HG03521 (cell line): Measurements from ENCODE around the gene SIAE.
"Not testable (repeated sequence)": the region's sequence is repeated elsewhere in the genome, so short reads cannot be mapped to it uniquely, and the experiment has no call there.

Experiments
- ATAC-seq: cut with Tn5 transposase; IDR thresholded peaks from one replicate; pipeline ENCODE4 v1.9.1; 2021; ENCODE audit warnings: mild to moderate bottlenecking, moderate library complexity; ENCODE audit not compliant: unreplicated experiment

SIAE gene

GRCh38 chr11:124625504-124626168 is 47.9 kb downstream of the SIAE start:
- no peak for ATAC-seq

- no peak for ATAC-seq
These were observed 49.5 kb downstream of the SIAE start for GRCh38 chr11:124623861-124624525.

GRCh38 chr11:124622531-124623451 is 50.7 kb downstream of the SIAE start, which contains the start of gene TBRG1:
Gene TBRG1 (plus strand): TSS chr11:124622864. CDS start chr11:124623084, 220 bp downstream.
- peak; percentile 97 for ATAC-seq

DNA sequence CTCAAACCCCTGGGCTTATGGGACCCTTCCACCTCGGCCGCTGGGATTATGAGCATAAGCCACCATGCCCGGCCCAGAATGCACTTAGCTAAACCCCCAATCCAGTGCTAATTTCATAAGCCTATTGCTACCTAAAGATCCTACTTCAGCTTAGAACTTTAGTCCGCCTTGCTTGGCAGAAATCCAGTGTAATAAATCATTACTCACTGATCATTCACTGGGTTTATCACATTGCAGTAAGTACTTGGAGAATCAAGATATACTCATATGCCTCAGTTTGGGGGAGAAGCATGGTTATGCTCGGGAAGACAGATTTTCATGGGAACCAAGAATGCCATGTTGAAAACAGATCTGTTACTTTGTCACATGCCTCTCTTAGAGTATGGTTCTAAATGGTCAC is 54.7 kb downstream of the SIAE start:
- no peak for ATAC-seq

- ATAC-seq, result no peak
These were observed 60.8 kb downstream of the SIAE start for GRCh38 chr11:124612567-124613246.

- peak; percentile 60 for ATAC-seq
These were observed 61.5 kb downstream of the SIAE start for GRCh38 chr11:124612045-124612444.

DNA sequence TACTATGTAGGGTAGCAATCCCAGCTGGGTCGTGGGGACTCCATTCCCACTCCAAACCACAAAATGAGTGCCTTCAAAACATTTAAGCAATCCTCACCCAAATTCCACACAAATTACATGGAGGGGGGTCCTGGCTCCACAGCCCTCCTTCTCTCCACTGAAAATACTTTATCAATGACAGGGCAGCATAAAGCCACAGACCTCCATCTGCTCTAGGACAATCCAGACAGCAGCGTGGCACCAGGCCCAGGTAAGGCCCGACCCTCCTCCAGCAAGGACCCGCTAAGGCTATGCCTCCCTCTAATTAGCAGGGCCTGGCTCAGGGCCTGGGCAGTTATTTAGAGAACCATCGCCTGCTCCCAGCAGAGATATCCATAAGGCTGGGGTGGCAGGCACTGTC is 62.5 kb downstream of the SIAE start, which contains the start of gene PANX3:
Gene PANX3 (plus strand): TSS at position 365 of the 400 bp plus-strand sequence. CDS start 129 bp downstream, outside the sequence.
- ATAC-seq, result no peak

DNA sequence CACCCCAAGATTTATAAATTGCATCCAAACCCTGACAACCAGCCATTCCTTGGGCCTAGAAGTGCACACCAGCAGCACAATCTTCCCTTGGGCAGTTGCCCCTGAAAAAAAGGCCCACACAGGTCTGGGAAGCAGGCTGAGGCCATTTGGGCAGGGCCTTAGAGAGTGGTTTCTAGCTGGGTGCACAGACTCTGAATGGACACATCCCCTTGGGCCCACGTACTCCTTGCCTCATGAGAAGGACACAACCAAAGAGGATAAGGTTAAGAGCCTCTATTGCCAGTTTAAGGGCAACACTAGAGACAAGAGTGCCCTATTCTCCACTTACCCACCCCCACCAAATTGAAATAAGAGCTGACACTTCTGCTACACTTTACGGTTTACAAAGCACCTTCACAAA is 63.2 kb downstream of the SIAE start:
- ATAC-seq, result no peak

- no peak for ATAC-seq
These were observed 65.4 kb downstream of the SIAE start for GRCh38 chr11:124608147-124608546.

GRCh38 chr11:124605719-124606118 is 67.8 kb downstream of the SIAE start:
- no peak for ATAC-seq

DNA sequence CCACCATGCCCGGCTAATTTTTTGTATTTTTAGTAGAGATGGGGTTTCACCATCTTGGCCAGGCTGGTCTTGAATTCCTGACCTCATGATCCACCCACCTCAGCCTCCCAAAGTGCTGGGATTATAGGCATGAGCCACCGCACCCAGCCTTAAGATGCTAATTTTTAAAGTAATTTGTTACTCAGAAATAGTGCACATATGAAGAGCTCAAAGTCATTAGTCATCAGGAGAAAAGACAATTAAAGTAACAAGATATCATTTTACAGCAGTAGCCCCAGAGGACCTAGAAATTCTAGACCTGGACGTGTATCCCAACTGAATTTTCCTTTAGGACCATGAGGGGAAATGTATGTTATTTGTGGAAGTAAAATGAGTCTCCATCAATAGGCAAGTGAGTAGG is 70.8 kb downstream of the SIAE start:
- not testable (repeated sequence) for ATAC-seq

GRCh38 chr11:124602193-124602592 is 71.3 kb downstream of the SIAE start:
- no peak for ATAC-seq

DNA sequence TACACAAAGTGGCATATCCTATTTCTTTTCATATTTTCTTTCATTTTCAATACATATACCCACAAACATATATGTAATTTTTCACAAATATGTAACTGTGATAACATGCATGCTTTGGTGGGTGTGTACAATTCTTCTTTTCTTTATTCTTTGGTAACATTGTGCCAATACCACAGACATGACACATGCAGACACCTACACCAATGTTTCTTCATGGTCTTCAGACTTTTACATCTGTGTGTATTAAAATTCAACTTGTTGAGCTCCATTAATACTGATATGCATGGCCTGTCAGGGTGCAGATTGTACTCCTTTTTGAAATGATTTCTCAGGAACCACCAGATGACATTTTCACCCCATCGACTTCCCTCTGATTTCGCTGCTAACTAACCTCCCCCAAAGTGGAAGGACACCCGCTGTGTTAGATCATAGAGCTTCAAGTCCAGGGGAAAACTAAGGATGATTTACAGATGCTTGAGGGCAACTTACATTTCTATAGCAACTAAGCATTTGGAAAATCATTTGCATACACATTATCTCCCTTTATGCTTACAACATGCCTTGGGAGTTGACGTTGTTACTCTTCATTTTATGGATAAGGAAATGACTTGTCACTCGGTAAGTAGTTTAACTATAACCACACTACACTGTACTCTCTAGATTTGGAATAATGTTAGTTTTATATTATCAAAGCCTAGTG is 72.8 kb downstream of the SIAE start:
- ATAC-seq, result no peak

DNA sequence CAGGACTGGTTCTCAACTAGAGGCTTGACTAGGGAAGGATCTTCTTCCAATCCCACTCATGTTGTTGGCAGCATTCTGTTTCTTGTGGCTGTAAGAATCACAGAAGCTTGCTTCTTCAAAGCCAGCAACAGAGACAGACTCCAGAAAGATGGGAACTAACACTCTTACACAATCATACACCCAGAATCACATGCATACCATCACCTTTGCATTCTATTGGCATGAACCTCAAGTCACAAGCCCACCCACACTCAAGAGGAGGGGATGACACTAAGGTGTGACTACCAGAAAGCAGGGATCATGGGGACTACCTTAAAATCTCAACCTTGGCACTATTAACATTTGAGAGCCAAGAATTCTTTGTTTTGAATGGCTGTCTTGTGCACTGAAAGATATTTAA is 75.9 kb downstream of the SIAE start:
- no peak for ATAC-seq

GRCh38 chr11:124595302-124595701 is 78.2 kb downstream of the SIAE start:
- no peak for ATAC-seq

DNA sequence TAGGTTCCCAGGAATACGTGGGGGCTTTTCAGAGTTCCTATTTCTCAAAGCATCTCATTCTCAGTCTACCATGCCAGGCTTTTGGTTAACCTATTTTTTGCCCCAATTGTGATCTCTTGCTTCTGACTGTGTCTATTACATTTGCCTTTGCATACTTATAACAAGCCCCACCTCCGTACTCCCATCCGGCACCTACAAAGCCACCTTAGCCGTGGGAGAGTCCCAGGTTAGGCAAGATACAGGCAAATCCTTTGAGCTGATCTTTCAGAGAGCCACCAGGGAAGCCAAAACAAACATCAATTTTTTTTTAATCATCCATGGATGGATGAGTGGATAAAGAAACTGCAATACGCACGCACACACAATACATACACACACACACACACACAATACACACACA is 80.9 kb downstream of the SIAE start:
- ATAC-seq, result no peak

- ATAC-seq, result no peak
These were observed 82.1 kb downstream of the SIAE start for GRCh38 chr11:124591430-124591829.

DNA sequence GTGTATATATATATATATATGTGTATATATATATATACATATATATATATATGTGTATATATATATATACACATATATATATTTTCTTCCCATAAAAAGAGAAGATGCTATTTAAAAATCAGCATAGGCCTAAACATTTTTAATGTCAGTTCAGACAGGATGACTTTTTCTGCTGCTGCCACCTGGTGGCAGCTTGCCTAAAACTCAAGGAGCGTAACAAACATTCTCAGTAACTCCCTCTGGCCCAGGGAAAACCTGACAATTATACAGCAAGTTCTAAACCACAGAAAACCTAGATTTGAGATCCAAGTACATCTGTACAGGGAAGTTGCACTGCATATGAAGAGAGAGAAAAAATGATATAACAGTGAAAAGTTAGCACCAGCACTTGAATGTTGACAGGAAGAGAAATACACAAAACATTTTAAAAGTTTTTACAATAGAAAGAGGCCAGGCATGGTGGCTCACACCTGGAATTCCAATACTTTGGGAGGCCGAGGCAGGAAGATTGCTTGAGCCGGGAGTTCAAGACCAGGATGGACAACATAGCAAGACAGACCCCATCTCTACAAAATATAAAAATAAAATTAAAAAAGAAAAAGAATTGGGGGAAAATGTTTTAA is 87.2 kb downstream of the SIAE start:
- peak; percentile 54 for ATAC-seq

GRCh38 chr11:124584681-124585372 is 88.7 kb downstream of the SIAE start:
- ATAC-seq, result no peak
